Measurements from ENCODE around the gene ZNF425. TPM values are rescaled to one million over a fixed set of nuclear protein-coding genes. Genes with fewer than 3 reads are reported as not detected.

ZNF425 gene
- total and polyA plus RNA-seq, 4 donors: 0.25 to 0.98 (median 0.58) TPM

DNA sequence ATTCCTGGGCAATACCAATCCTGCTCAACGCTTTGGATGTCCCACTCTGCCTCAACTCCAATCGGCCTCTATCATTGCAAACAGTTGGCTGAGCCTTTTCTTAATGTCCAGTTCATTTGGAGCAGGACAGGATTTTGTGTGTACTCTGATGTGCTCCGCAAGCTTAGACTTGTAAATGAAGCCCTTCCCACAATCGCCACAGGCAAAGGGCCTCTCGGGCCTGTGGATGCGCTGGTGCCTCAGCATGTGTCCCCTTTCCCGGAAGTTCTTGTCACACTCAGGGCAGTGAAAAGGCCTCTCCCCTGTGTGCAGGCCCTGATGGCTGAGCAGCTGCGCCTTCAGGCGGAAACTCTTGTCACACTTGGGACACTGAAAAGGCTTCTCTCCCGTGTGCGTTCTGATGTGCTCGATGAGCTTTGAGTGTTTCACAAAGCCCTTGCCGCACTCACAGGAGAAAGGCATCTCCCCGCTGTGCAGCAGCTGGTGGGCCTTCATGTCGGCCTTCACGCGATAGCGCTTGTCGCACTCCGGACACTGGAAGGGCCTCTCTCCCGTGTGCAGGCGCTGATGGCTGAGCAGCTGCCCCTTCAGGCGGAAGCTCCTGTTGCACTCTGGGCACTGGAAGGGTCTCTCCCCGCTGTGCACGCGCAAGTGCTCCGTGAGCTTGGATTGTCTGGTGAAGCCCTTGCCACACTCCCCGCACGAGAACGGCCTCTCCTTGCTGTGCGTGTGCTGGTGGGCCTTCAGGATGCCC is 55.6 kb downstream of the ZNF425 start:
- H3K27me3 ChIP-seq (ENCODE audit: control insufficient read depth in 4 of 4, insufficient read depth in 4 of 4, low read length in 3 of 4): no peaks in the 10 kb centered on the region
- TF ChIP-seq EGR1 (IDR thresholded peaks at IDR 0.05; ENCODE audit: low read depth in 2 of 2) (no peak), RXRA (IDR thresholded peaks at IDR 0.05) (no peak), GABPA (IDR thresholded peaks at IDR 0.05 in 1 of 2, conservative IDR thresholded peaks at IDR 0.05 in 1 of 2) (no peak), YY1 (IDR thresholded peaks at IDR 0.05) (no peak), JUND (IDR thresholded peaks at IDR 0.05) (no peak), FOXA1 (IDR thresholded peaks at IDR 0.05) (no peak), NR2F2 (IDR thresholded peaks at IDR 0.05) (no peak), TAF1 (conservative IDR thresholded peaks at IDR 0.05) (no peak), FOXA2 (IDR thresholded peaks at IDR 0.05) (no peak), RAD21 (IDR thresholded peaks at IDR 0.05) (no peak)
- TF ChIP-seq, protein P1, sequence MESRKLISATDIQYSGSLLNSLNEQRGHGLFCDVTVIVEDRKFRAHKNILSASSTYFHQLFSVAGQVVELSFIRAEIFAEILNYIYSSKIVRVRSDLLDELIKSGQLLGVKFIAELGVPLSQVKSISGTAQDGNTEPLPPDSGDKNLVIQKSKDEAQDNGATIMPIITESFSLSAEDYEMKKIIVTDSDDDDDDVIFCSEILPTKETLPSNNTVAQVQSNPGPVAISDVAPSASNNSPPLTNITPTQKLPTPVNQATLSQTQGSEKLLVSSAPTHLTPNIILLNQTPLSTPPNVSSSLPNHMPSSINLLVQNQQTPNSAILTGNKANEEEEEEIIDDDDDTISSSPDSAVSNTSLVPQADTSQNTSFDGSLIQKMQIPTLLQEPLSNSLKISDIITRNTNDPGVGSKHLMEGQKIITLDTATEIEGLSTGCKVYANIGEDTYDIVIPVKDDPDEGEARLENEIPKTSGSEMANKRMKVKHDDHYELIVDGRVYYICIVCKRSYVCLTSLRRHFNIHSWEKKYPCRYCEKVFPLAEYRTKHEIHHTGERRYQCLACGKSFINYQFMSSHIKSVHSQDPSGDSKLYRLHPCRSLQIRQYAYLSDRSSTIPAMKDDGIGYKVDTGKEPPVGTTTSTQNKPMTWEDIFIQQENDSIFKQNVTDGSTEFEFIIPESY (IDR thresholded peaks at IDR 0.05): no peak
- TF ChIP-seq, protein P2, sequence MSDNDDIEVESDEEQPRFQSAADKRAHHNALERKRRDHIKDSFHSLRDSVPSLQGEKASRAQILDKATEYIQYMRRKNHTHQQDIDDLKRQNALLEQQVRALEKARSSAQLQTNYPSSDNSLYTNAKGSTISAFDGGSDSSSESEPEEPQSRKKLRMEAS (IDR thresholded peaks at IDR 0.05): no peak
- TF ChIP-seq, protein P3, sequence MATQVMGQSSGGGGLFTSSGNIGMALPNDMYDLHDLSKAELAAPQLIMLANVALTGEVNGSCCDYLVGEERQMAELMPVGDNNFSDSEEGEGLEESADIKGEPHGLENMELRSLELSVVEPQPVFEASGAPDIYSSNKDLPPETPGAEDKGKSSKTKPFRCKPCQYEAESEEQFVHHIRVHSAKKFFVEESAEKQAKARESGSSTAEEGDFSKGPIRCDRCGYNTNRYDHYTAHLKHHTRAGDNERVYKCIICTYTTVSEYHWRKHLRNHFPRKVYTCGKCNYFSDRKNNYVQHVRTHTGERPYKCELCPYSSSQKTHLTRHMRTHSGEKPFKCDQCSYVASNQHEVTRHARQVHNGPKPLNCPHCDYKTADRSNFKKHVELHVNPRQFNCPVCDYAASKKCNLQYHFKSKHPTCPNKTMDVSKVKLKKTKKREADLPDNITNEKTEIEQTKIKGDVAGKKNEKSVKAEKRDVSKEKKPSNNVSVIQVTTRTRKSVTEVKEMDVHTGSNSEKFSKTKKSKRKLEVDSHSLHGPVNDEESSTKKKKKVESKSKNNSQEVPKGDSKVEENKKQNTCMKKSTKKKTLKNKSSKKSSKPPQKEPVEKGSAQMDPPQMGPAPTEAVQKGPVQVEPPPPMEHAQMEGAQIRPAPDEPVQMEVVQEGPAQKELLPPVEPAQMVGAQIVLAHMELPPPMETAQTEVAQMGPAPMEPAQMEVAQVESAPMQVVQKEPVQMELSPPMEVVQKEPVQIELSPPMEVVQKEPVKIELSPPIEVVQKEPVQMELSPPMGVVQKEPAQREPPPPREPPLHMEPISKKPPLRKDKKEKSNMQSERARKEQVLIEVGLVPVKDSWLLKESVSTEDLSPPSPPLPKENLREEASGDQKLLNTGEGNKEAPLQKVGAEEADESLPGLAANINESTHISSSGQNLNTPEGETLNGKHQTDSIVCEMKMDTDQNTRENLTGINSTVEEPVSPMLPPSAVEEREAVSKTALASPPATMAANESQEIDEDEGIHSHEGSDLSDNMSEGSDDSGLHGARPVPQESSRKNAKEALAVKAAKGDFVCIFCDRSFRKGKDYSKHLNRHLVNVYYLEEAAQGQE (IDR thresholded peaks at IDR 0.05): no peak
- TF ChIP-seq, protein P4, sequence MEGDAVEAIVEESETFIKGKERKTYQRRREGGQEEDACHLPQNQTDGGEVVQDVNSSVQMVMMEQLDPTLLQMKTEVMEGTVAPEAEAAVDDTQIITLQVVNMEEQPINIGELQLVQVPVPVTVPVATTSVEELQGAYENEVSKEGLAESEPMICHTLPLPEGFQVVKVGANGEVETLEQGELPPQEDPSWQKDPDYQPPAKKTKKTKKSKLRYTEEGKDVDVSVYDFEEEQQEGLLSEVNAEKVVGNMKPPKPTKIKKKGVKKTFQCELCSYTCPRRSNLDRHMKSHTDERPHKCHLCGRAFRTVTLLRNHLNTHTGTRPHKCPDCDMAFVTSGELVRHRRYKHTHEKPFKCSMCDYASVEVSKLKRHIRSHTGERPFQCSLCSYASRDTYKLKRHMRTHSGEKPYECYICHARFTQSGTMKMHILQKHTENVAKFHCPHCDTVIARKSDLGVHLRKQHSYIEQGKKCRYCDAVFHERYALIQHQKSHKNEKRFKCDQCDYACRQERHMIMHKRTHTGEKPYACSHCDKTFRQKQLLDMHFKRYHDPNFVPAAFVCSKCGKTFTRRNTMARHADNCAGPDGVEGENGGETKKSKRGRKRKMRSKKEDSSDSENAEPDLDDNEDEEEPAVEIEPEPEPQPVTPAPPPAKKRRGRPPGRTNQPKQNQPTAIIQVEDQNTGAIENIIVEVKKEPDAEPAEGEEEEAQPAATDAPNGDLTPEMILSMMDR (IDR thresholded peaks at IDR 0.05; ENCODE audit: low read depth, low read length, missing input control): no peak
- no peaks in the 10 kb centered on the region for H3K9me3 ChIP-seq (ENCODE audit: control insufficient read depth in 4 of 4, low read length in 3 of 4)
- H3K27ac ChIP-seq (ENCODE audit: low read depth in 1 of 2, low read length in 2 of 2): no peak overlapping the region
- peaks cover 0 to 3% (median under 1%) of the 10 kb centered on the region in 4 donors for H3K4me1 ChIP-seq (ENCODE audit: control insufficient read depth in 4 of 4, insufficient read depth in 4 of 4, low read length in 3 of 4)
- 96% methylated on average over 31 of the region's 31 CpGs for WGBS
- H3K36me3 ChIP-seq (ENCODE audit: control insufficient read depth in 4 of 4, insufficient read depth in 3 of 4, low read depth in 1 of 4, low read length in 3 of 4): peaks cover 1 to 34% (median 21%) of the 10 kb centered on the region in 4 donors
- no peak overlapping the region for H3K4me3 ChIP-seq (ENCODE audit: low read depth in 1 of 3, low read length in 3 of 3)
- no peak overlapping the region for H3K9ac ChIP-seq (ENCODE audit: low read depth in 1 of 2, low read length in 2 of 2)
- no peak for DNase-seq (ENCODE audit: low spot score)

DNA sequence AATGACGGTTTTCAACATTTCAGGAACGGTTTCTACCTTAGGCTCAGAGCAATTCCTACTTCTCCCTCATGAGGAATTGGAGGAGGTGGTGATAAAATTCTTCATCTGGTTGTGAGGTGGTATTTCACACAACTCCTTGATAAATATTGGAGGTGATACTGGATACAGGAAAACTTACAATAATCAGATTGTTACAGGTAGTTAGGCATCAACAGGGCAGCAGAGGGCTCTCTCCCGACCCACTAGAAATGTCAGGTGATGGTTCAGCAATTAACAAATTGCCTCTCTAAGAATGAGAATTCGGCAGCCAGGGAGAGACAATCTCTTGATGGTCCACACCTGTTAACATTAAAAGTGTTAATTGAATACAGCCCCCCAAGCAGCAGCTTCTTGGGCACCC is 58.3 kb downstream of the ZNF425 start:
- WGBS: 83% methylated on average over 4 of the region's 4 CpGs
- no peak for TF ChIP-seq GABPA (IDR thresholded peaks at IDR 0.05 in 1 of 2, conservative IDR thresholded peaks at IDR 0.05 in 1 of 2)
- no peak for TF ChIP-seq HNF4G (IDR thresholded peaks at IDR 0.05)
- TF ChIP-seq FOXA2 (IDR thresholded peaks at IDR 0.05): no peak
- TF ChIP-seq, protein P1 (IDR thresholded peaks at IDR 0.05): no peak
- TF ChIP-seq, protein P4 (IDR thresholded peaks at IDR 0.05; ENCODE audit: low read depth, low read length, missing input control): no peak
- no peak for TF ChIP-seq JUND (IDR thresholded peaks at IDR 0.05)
- no peak for TF ChIP-seq HNF4A (conservative IDR thresholded peaks at IDR 0.05)
- no peak for TF ChIP-seq TAF1 (conservative IDR thresholded peaks at IDR 0.05)
- no peak for TF ChIP-seq YY1 (IDR thresholded peaks at IDR 0.05)

More for the DNA sequence above, 58.3 kb downstream of the ZNF425 start:
- DNase-seq (ENCODE audit: low spot score): no peak
- H3K9ac ChIP-seq (ENCODE audit: low read depth in 1 of 2, low read length in 2 of 2): no peak overlapping the region
- H3K4me1 ChIP-seq (ENCODE audit: control insufficient read depth in 4 of 4, insufficient read depth in 4 of 4, low read length in 3 of 4): peaks cover 0 to 3% (median under 1%) of the 10 kb centered on the region in 4 donors
- no peaks in the 10 kb centered on the region for H3K27me3 ChIP-seq (ENCODE audit: control insufficient read depth in 4 of 4, insufficient read depth in 4 of 4, low read length in 3 of 4)
- no peak overlapping the region for H3K4me3 ChIP-seq (ENCODE audit: low read depth in 1 of 3, low read length in 3 of 3)
- no peaks in the 10 kb centered on the region for H3K9me3 ChIP-seq (ENCODE audit: control insufficient read depth in 4 of 4, low read length in 3 of 4)
- H3K27ac ChIP-seq (ENCODE audit: low read depth in 1 of 2, low read length in 2 of 2): no peak overlapping the region
- peaks cover 1 to 31% (median 21%) of the 10 kb centered on the region in 4 donors for H3K36me3 ChIP-seq (ENCODE audit: control insufficient read depth in 4 of 4, insufficient read depth in 3 of 4, low read depth in 1 of 4, low read length in 3 of 4)
